ENCODE measurements around the gene KLHL22.

DNA sequence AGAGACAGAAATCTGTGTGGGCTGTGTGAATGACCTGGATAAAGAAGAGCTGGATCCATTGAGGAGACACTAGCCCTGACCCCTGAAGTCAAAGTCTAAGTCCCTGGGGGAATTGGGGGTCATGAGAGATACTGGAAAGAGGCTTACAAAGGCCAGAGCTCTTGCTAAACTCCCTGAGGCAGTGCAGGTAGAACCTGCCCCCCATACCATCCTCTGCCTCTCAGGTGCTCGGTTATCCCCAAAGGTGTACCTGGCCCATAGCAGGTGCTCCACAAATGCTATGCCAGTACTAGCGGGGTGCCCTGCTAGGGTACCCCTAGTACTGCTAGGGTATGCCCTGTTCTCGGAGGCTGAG, 38.9 kb downstream of the KLHL22 start:
- TF ChIP-seq, protein P1, sequence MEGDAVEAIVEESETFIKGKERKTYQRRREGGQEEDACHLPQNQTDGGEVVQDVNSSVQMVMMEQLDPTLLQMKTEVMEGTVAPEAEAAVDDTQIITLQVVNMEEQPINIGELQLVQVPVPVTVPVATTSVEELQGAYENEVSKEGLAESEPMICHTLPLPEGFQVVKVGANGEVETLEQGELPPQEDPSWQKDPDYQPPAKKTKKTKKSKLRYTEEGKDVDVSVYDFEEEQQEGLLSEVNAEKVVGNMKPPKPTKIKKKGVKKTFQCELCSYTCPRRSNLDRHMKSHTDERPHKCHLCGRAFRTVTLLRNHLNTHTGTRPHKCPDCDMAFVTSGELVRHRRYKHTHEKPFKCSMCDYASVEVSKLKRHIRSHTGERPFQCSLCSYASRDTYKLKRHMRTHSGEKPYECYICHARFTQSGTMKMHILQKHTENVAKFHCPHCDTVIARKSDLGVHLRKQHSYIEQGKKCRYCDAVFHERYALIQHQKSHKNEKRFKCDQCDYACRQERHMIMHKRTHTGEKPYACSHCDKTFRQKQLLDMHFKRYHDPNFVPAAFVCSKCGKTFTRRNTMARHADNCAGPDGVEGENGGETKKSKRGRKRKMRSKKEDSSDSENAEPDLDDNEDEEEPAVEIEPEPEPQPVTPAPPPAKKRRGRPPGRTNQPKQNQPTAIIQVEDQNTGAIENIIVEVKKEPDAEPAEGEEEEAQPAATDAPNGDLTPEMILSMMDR (IDR thresholded peaks at IDR 0.05; ENCODE audit: low read length) = no peak
- TF ChIP-seq EZH2 (IDR thresholded peaks at IDR 0.05; ENCODE audit: borderline replicate concordance, low read length) = no peak

Measured in OCI-LY1 (cell line).